ENCODE data around the gene HOATZ. TPM values are rescaled to one million over a fixed set of nuclear protein-coding genes. Genes with fewer than 3 reads are reported as not detected.

HOATZ gene
- total and polyA plus RNA-seq, 7 donors, result not detected

DNA sequence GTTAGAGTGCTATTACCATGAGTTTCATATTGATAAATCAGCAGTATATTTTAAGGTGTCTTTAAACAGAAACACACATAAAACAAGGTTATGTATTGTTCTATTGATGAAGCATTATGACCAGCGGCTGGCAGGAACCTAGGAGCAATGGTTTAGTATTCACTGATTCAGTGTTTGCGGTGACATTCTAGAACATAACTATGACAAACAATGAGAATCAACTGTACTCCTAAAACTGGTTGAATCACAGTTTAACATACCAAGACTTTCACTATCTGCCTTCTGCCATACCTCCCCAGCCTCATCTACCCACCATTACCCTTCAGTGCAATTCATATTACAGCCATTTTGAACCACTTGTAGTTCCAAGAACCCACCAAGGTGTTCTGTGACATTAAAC is 8.8 kb downstream of the HOATZ start:
- Histone ChIP-seq H3K36me3 (no peaks in the 10 kb centered on the region), H3K4me1 (no peaks in the 10 kb centered on the region), H3K4me3 (no peak overlapping the region), H3K9me3 (no peaks in the 10 kb centered on the region), H3K27me3 (no peaks in the 10 kb centered on the region), H3K27ac (no peak overlapping the region)
- intact Hi-C loops (cut with DNase I), result no loop called here
- DNase-seq, result no peak
- TF ChIP-seq POLR2AphosphoS5 (IDR thresholded peaks at IDR 0.05), result no peak
- no peak for TF ChIP-seq POLR2A (IDR thresholded peaks at IDR 0.05)
- TF ChIP-seq, protein P1, sequence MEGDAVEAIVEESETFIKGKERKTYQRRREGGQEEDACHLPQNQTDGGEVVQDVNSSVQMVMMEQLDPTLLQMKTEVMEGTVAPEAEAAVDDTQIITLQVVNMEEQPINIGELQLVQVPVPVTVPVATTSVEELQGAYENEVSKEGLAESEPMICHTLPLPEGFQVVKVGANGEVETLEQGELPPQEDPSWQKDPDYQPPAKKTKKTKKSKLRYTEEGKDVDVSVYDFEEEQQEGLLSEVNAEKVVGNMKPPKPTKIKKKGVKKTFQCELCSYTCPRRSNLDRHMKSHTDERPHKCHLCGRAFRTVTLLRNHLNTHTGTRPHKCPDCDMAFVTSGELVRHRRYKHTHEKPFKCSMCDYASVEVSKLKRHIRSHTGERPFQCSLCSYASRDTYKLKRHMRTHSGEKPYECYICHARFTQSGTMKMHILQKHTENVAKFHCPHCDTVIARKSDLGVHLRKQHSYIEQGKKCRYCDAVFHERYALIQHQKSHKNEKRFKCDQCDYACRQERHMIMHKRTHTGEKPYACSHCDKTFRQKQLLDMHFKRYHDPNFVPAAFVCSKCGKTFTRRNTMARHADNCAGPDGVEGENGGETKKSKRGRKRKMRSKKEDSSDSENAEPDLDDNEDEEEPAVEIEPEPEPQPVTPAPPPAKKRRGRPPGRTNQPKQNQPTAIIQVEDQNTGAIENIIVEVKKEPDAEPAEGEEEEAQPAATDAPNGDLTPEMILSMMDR (IDR thresholded peaks at IDR 0.05), result no peak
- TF ChIP-seq EP300 (IDR thresholded peaks at IDR 0.05), result no peak
- 88 to 96% methylated on average over 2 of the region's 2 CpGs for WGBS, 2 donors

- H3K36me3 ChIP-seq, result no peaks in the 10 kb centered on the region
- DNase-seq, result no peak
- no peaks in the 10 kb centered on the region for H3K9me3 ChIP-seq
- intact Hi-C loops (cut with DNase I), result no loop called here
- no peak overlapping the region for H3K27ac ChIP-seq
- no peaks in the 10 kb centered on the region for H3K4me1 ChIP-seq
- no peak overlapping the region for H3K4me3 ChIP-seq
- no peaks in the 10 kb centered on the region for H3K27me3 ChIP-seq
- WGBS, 2 donors, result 61 to 78% methylated on average over 1 of the region's 1 CpG
- TF ChIP-seq EP300 (IDR thresholded peaks at IDR 0.05) (no peak), POLR2A (IDR thresholded peaks at IDR 0.05) (no peak), POLR2AphosphoS5 (IDR thresholded peaks at IDR 0.05) (no peak)
- TF ChIP-seq, protein P1 (IDR thresholded peaks at IDR 0.05), result no peak
Observed at GRCh38 chr11:111524056-111524455, 9.5 kb downstream of the HOATZ start.

DNA sequence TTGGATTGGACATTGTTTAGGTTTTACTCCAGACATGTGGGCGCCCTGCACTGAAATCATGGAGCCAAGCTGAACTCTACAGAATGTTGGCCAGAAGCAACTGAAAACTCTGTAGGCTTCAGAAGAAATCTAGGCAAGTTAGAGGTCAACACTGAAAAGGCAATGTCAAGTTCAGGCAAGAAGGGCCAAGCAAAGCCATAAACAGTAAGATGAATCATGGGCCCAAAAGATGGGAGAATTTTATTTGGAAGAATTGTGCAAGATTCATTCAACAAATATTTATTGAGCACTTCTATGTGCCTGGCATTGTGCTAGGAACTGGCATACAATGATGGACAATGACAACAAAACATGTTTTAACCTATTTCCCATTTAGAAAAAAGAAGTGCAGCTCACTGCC is 10.9 kb downstream of the HOATZ start:
- Histone ChIP-seq H3K36me3 (no peaks in the 10 kb centered on the region), H3K27me3 (no peaks in the 10 kb centered on the region), H3K4me1 (no peaks in the 10 kb centered on the region), H3K9me3 (no peaks in the 10 kb centered on the region), H3K4me3 (no peak overlapping the region), H3K27ac (no peak overlapping the region)
- TF ChIP-seq EP300 (IDR thresholded peaks at IDR 0.05), result no peak
- TF ChIP-seq POLR2A (IDR thresholded peaks at IDR 0.05), result no peak
- TF ChIP-seq, protein P1 (IDR thresholded peaks at IDR 0.05), result no peak
- no peak for TF ChIP-seq POLR2AphosphoS5 (IDR thresholded peaks at IDR 0.05)
- WGBS, 2 donors, result 93 to 96% methylated on average over 1 of the region's 1 CpG
- no peak for DNase-seq
- intact Hi-C loops (cut with DNase I), result no loop called here

DNA sequence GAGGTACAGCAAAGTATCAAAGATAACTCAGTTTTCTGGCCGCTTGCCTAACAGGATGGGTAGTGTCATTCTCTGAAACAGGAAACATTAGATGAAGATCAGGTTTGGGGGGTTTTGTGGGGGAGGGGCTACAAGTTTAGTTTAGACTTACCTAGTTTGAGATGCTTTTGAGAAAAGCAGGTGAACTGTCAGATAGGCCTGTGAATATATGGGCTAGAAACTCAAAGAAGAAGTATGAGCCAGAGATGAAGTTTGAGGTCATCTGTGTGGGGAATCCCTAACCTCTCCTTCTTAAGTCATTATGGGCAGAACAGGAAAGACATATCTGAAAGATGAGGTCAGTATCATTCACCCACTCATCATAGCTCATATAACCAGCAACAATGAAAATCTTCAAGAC is 11.9 kb downstream of the HOATZ start:
- WGBS, 2 donors, result 76 to 81% methylated on average over 1 of the region's 1 CpG
- TF ChIP-seq POLR2A (IDR thresholded peaks at IDR 0.05), result no peak
- no peak for TF ChIP-seq EP300 (IDR thresholded peaks at IDR 0.05)
- no peak for TF ChIP-seq POLR2AphosphoS5 (IDR thresholded peaks at IDR 0.05)
- TF ChIP-seq, protein P1 (IDR thresholded peaks at IDR 0.05), result no peak
- Histone ChIP-seq H3K4me1 (peaks cover 0 to under 1% (median 0%) of the 10 kb centered on the region in 4 donors), H3K4me3 (no peak overlapping the region), H3K27me3 (no peaks in the 10 kb centered on the region), H3K9me3 (no peaks in the 10 kb centered on the region), H3K27ac (no peak overlapping the region), H3K36me3 (no peaks in the 10 kb centered on the region)
- intact Hi-C loops (cut with DNase I), result no loop called here
- no peak for DNase-seq

GRCh38 chr11:111527279-111527678 is 12.7 kb downstream of the HOATZ start:
- H3K36me3 ChIP-seq, result no peaks in the 10 kb centered on the region
- no peak overlapping the region for H3K27ac ChIP-seq
- no peak for DNase-seq
- WGBS, 2 donors, result 91 to 95% methylated on average over 1 of the region's 1 CpG
- intact Hi-C loops (cut with DNase I), result no loop called here
- no peak overlapping the region for H3K4me3 ChIP-seq
- H3K9me3 ChIP-seq, result no peaks in the 10 kb centered on the region
- H3K27me3 ChIP-seq, result no peaks in the 10 kb centered on the region
- TF ChIP-seq POLR2A (IDR thresholded peaks at IDR 0.05) (no peak), EP300 (IDR thresholded peaks at IDR 0.05) (no peak), POLR2AphosphoS5 (IDR thresholded peaks at IDR 0.05) (no peak)
- TF ChIP-seq, protein P1 (IDR thresholded peaks at IDR 0.05), result no peak
- H3K4me1 ChIP-seq, result peaks cover 0 to 4% (median 0%) of the 10 kb centered on the region in 4 donors
